OCI-LY1 (cell line): ENCODE data around the gene CTNNA3.

Experiments used
- H2AFZ ChIP-seq: fragments of 200-600 bp; sonication (generic), shearing (Covaris generic); 2 replicates; pipeline ENCODE4 v1.6.0; 2014; ENCODE audit warnings: antibody characterized with exemption, mild to moderate bottlenecking, low read length
- H3F3A ChIP-seq: fragments of 200-600 bp; sonication (generic), shearing (Covaris generic); 2 replicates; pipeline ENCODE4 v1.6.0; 2014; ENCODE audit warnings: mild to moderate bottlenecking, antibody characterized with exemption, low read length, moderate library complexity; ENCODE audit not compliant: insufficient read depth
- H3K27ac ChIP-seq: fragments of 200-600 bp; sonication (generic); 2 replicates; pipeline ENCODE4 v1.5.1; 2014; ENCODE audit warnings: low read length, mixed run types, mild to moderate bottlenecking, low read depth; ENCODE audit not compliant: poor library complexity, severe bottlenecking
- H3K27me3 ChIP-seq: fragments of 200-600 bp; sonication (generic); 2 replicates; pipeline ENCODE4 v1.6.0; 2014; ENCODE audit warnings: antibody characterized with exemption, mild to moderate bottlenecking, low read length, moderate library complexity; ENCODE audit not compliant: insufficient read depth
- H3K36me3 ChIP-seq: fragments of 200-600 bp; sonication (generic); 2 replicates; pipeline ENCODE4 v1.6.1; 2014; ENCODE audit warnings: mild to moderate bottlenecking, antibody characterized with exemption, low read length, moderate library complexity, mixed read lengths; ENCODE audit not compliant: insufficient read depth
- H3K4me1 ChIP-seq: fragments of 200-600 bp; sonication (generic); 2 replicates; pipeline ENCODE4 v1.5.1; 2014; ENCODE audit warnings: mild to moderate bottlenecking, low read length, moderate library complexity; ENCODE audit not compliant: insufficient read depth, severe bottlenecking
- H3K4me2 ChIP-seq: fragments of 200-600 bp; sonication (generic), shearing (Covaris generic); 2 replicates; pipeline ENCODE4 v1.6.1; 2014; ENCODE audit warnings: low read length
- H3K4me3 ChIP-seq: fragments of 200-600 bp; sonication (generic); 2 replicates; pipeline ENCODE4 v1.5.1; 2014; ENCODE audit warnings: low read length, low read depth, mild to moderate bottlenecking, mixed read lengths; ENCODE audit not compliant: poor library complexity, severe bottlenecking
- H3K79me2 ChIP-seq: fragments of 200-600 bp; shearing (Covaris generic); 2 replicates; pipeline ENCODE4 v1.6.1; 2016; ENCODE audit warnings: mixed run types, low read length, mixed read lengths; ENCODE audit not compliant: insufficient read depth
- H3K9ac ChIP-seq: fragments of 200-600 bp; sonication (generic), shearing (Covaris generic); 2 replicates; pipeline ENCODE4 v1.6.1; 2014; ENCODE audit warnings: mild to moderate bottlenecking, low read length, mixed read lengths
- H3K9me2 ChIP-seq: fragments of 200-600 bp; sonication (generic), shearing (Covaris generic); 2 replicates; pipeline ENCODE4 v1.6.1; 2014; ENCODE audit warnings: low read depth, mild to moderate bottlenecking, low read length, mixed read lengths
- H3K9me3 ChIP-seq: fragments of 200-600 bp; shearing (Covaris generic); 2 replicates; pipeline ENCODE4 v1.6.1; 2014; ENCODE audit warnings: low read length, mixed read lengths
- H4K20me1 ChIP-seq: fragments of 200-600 bp; sonication (generic), shearing (Covaris generic); 2 replicates; pipeline ENCODE4 v1.6.0; 2016; ENCODE audit warnings: mild to moderate bottlenecking, low read length; ENCODE audit not compliant: insufficient read depth
- CTCF ChIP-seq: fragments of 200-600 bp; sonication (generic), shearing (Covaris generic); IDR thresholded peaks from 2 replicates; pipeline ENCODE4 v1.5.1; 2017; ENCODE audit warnings: mild to moderate bottlenecking, antibody characterized with exemption, low read length, moderate library complexity, mixed read lengths
- EZH2 ChIP-seq: fragments of 200-600 bp; sonication (generic), shearing (Covaris generic); IDR thresholded peaks from 2 replicates; pipeline ENCODE4 v1.8.0; 2017; ENCODE audit warnings: borderline replicate concordance, mixed run types, mild to moderate bottlenecking, antibody characterized with exemption, low read length, moderate library complexity, mixed read lengths

Gene CTNNA3

GRCh38 chr10:66202101-66202500, 1493.9 kb downstream of the CTNNA3 start:
- Histone ChIP-seq H3F3A (no peaks in the 10 kb centered on the region), H3K27ac (no peak overlapping the region), H3K4me1 (no peaks in the 10 kb centered on the region), H3K27me3 (no peaks in the 10 kb centered on the region), H3K9me2 (no peaks in the 10 kb centered on the region), H4K20me1 (no peaks in the 10 kb centered on the region), H3K9ac (no peak overlapping the region), H2AFZ (no peak overlapping the region), H3K9me3 (no peaks in the 10 kb centered on the region), H3K79me2 (no peaks in the 10 kb centered on the region), H3K4me2 (no peak overlapping the region), H3K4me3 (no peak overlapping the region), H3K36me3 (no peaks in the 10 kb centered on the region)
- TF ChIP-seq CTCF (no peak), EZH2 (no peak)

DNA sequence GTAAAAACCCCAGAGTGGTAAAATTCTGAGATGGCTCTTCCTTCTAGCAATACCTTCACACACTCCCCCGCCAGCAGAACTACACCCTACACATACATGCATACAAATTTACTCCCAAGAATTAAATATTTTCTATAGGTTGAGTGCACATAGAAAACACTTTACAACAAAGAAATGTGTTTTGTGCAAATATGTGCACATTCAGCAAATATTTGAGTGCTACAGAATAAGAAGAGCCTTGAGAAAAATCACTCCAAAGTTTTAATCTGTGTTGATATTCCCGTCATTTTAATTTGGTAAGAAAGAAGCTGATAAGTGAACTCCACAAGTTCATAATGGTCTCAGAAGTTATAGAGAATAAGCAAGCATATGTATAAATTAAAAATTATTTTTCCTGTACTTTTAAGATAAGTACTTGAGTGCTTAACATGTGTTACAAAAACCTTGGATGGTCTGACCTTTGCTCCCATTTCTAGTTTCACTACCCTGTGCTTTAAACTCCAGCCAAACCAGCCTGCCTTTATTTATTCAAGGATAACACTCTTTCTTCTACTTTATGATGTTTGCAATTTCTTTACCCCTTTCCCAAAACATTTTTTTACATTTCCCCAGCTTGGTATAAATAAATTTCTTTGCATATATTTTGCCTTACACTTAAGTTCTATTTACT, 1503.7 kb downstream of the CTNNA3 start:
- H3F3A ChIP-seq, result no peaks in the 10 kb centered on the region
- H3K36me3 ChIP-seq, result no peaks in the 10 kb centered on the region

DNA sequence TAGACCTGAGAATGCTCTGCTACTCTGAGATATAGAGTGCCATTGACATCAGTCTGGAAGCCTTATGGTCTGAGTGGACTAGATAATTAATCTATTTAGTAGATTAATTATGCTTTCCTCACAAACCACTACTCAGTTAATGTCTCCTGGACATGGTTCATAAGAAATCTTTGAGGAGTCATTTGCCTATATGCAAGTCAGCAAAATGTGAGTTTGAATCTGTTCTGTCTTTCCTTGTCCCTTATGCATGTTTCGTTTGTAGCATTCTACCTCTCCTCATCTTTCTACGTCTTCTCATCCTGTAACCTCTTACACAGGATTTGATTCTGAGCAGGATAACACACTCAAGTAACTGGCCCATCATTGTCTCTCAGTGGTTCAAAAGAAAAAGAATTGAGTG, 1505.6 kb downstream of the CTNNA3 start:
- Histone ChIP-seq H3K4me3 (no peak overlapping the region), H3K9ac (no peak overlapping the region), H3K36me3 (no peaks in the 10 kb centered on the region), H3K27ac (no peak overlapping the region), H3K9me3 (no peaks in the 10 kb centered on the region), H3K4me2 (no peak overlapping the region), H2AFZ (no peak overlapping the region), H3F3A (no peaks in the 10 kb centered on the region), H3K27me3 (no peaks in the 10 kb centered on the region), H3K4me1 (no peaks in the 10 kb centered on the region), H3K9me2 (no peaks in the 10 kb centered on the region), H4K20me1 (no peaks in the 10 kb centered on the region), H3K79me2 (no peaks in the 10 kb centered on the region)
- TF ChIP-seq EZH2, result no peak
- TF ChIP-seq CTCF, result no peak

More for the DNA sequence above, 1503.7 kb downstream of the CTNNA3 start:
- Histone ChIP-seq H3K79me2 (no peaks in the 10 kb centered on the region), H3K4me2 (no peak overlapping the region), H3K27me3 (no peaks in the 10 kb centered on the region), H3K27ac (no peak overlapping the region), H3K4me1 (no peaks in the 10 kb centered on the region), H2AFZ (no peak overlapping the region), H3K9me3 (no peaks in the 10 kb centered on the region), H3K9me2 (no peaks in the 10 kb centered on the region), H3K9ac (no peak overlapping the region), H3K4me3 (no peak overlapping the region), H4K20me1 (no peaks in the 10 kb centered on the region)
- TF ChIP-seq CTCF, result no peak
- no peak for TF ChIP-seq EZH2
